ENCODE results near the gene GPC5.

GPC5 gene

DNA sequence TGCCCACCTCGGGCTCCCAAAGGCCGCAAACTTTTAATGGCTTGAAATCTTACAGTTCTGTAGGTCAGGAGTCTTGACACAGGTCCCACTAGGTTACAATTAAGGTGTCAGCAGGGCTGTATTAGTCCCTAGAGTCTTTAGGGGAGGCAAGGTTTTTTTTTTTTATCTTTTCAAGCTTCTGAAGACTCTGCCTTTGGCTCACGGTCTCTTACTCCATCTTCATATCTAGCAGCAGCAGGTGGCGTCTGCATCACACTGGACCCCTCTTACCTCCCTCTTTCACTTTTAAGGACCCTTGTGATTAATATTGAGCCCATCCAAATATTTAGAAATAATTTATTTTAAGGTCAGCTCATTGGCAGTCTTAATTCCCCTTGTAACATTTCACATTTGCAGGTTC, 39.3 kb upstream of the GPC5 start:
- H3K4me3 ChIP-seq (ENCODE audit: low read depth, low read length) = no peak overlapping the region

DNA sequence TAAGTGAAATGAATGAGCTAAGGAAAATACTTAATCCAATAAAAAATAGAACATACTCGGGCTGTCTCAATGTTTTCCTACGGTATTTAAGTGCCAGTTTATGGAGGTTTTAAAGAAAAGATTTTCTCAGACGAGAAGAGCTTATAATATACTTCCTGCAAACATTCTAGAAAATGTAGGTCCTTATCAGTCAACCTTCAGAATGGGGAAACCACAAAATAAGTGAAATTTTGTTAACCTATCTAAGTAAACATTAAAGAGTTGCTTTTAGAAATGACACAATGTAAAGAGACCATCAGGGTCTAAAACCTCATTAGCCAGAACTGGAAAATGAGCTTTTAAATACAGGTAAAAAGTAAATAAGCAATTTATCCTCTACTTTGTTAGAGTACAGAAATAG, 38.8 kb upstream of the GPC5 start:
- in situ Hi-C loops (cut with HindIII; ENCODE audit: low sequenced_read_pairs) = no loop called here
- no peak for DNase-seq (ENCODE audit: low read depth, low spot score)

More for the DNA sequence above, 39.3 kb upstream of the GPC5 start:
- TF ChIP-seq, protein P1, sequence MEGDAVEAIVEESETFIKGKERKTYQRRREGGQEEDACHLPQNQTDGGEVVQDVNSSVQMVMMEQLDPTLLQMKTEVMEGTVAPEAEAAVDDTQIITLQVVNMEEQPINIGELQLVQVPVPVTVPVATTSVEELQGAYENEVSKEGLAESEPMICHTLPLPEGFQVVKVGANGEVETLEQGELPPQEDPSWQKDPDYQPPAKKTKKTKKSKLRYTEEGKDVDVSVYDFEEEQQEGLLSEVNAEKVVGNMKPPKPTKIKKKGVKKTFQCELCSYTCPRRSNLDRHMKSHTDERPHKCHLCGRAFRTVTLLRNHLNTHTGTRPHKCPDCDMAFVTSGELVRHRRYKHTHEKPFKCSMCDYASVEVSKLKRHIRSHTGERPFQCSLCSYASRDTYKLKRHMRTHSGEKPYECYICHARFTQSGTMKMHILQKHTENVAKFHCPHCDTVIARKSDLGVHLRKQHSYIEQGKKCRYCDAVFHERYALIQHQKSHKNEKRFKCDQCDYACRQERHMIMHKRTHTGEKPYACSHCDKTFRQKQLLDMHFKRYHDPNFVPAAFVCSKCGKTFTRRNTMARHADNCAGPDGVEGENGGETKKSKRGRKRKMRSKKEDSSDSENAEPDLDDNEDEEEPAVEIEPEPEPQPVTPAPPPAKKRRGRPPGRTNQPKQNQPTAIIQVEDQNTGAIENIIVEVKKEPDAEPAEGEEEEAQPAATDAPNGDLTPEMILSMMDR (IDR thresholded peaks at IDR 0.05; ENCODE audit: low read depth, low read length) = no peak
- in situ Hi-C loops (cut with HindIII; ENCODE audit: low sequenced_read_pairs) = no loop called here
- DNase-seq (ENCODE audit: low read depth, low spot score) = no peak

DNA sequence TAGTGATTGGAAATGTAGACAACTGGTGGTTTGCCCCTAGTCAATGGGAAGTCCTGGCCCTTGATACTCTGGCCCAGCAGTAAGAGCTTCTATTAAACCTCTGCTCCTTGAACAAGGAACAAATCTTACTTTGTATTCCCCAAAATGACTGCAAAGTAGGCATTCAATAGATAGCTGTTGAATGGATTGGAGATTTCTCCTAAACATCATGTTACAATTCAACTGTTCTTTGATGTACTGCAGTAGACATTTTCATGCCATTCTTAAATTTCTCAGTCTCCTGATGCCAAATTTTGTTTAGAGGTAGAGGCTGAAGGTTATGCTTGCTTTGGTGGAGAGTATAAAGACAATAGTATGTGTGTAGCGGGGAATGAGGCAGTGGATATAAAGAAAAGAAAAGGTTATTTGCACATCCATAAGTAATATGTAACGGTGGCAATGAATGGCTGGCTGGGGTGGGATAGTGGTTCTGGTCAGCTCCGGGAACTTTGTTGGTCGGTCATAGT, 38.1 kb upstream of the GPC5 start:
- TF ChIP-seq, protein P1 (IDR thresholded peaks at IDR 0.05; ENCODE audit: low read depth, low read length) = no peak
- no peak for DNase-seq (ENCODE audit: low read depth, low spot score)
- in situ Hi-C loops (cut with HindIII; ENCODE audit: low sequenced_read_pairs) = no loop called here
- no peak overlapping the region for H3K4me3 ChIP-seq (ENCODE audit: low read depth, low read length)

More for the DNA sequence above, 38.8 kb upstream of the GPC5 start:
- TF ChIP-seq, protein P1 (IDR thresholded peaks at IDR 0.05; ENCODE audit: low read depth, low read length) = no peak
- H3K4me3 ChIP-seq (ENCODE audit: low read depth, low read length) = no peak overlapping the region

DNA sequence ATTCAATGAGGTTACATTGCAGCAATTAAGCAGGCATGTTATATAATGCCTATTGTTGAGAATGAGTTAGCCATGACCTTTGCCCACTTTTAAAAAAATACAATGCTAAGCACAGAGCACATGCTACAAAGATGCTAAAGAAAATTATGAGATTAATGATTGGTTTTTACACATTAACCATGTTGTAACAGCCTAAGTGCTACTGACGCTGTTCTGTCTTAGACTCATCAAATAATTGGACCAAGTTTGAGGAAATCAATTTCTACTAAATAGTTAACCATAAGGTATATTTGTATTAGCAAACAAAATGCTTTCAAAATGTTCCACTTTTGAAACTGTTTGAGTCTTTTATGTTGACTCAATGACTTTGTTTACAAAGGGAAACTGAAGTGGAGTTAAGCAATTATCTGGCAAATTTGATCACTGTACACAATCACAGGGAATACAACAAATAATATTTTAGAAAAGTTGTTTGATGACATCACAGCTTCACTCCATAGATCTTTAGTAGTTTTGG, 36.6 kb upstream of the GPC5 start:
- DNase-seq (ENCODE audit: low read depth, low spot score) = no peak
- TF ChIP-seq, protein P1 (IDR thresholded peaks at IDR 0.05; ENCODE audit: low read depth, low read length) = no peak
- in situ Hi-C loops (cut with HindIII; ENCODE audit: low sequenced_read_pairs) = no loop called here
- no peak overlapping the region for H3K4me3 ChIP-seq (ENCODE audit: low read depth, low read length)

DNA sequence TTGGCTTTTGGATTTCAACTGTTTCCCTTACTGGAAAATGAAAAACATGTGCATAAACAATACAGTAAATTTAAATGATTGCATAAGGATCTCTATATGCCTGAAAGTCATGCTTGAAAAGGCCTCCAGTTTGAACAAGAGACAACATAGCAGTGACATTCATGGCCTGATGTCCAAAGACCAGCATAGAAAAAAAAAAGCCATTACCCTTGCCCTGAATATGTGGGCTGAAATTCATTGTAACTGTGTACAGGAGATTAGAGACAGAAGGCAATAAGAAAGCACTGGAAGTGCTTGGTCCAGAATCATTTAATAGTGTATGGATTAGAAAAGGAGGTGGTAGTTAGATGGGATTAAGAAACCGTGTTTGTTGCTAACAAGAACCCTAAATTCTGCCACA, 35.5 kb upstream of the GPC5 start:
- TF ChIP-seq, protein P1 (IDR thresholded peaks at IDR 0.05; ENCODE audit: low read depth, low read length) = no peak
- in situ Hi-C loops (cut with HindIII; ENCODE audit: low sequenced_read_pairs) = no loop called here
- no peak for DNase-seq (ENCODE audit: low read depth, low spot score)
- no peak overlapping the region for H3K4me3 ChIP-seq (ENCODE audit: low read depth, low read length)

DNA sequence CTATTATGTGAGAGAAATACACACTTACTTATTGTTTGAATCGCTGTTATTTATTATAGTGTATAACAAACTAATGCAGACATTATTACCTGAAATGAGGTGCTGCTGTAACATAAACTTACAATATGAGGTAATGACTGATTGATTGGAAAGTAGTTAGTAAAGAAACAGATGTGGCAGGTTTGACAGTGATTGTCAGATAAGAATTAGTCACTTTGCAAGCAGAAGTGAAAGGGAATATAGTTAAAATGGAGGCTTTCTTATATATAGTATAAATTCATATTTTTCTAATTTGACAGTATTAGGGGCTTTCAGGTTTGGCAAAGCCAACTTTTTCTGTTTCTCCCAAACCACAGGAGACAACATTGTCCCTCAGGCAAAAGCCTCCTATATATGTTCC, 30.3 kb upstream of the GPC5 start:
- in situ Hi-C loops (cut with HindIII; ENCODE audit: low sequenced_read_pairs) = no loop called here
- TF ChIP-seq, protein P1 (IDR thresholded peaks at IDR 0.05; ENCODE audit: low read depth, low read length) = no peak
- DNase-seq (ENCODE audit: low read depth, low spot score) = no peak
- H3K4me3 ChIP-seq (ENCODE audit: low read depth, low read length) = no peak overlapping the region
